Effector memory CD4-positive, alpha-beta T cell (primary cell): ENCODE results near the gene TTC24.
"Not testable (repeated sequence)": the region's sequence is repeated elsewhere in the genome, so short reads cannot be mapped to it uniquely, and the experiment has no call there.

ENCODE experiments used
- DNase-seq, 3 donors: peaks; one replicate each; pipeline ENCODE4 v3.0.0-alpha.2; 2020
- H3K27ac ChIP-seq: 2 replicates; pipeline ENCODE4 v1.7.0; 2013; ENCODE audit warnings: mild to moderate bottlenecking, low read length, moderate library complexity; ENCODE audit not compliant: insufficient read depth, poor library complexity, severe bottlenecking
- H3K27me3 ChIP-seq: replicated peaks from 2 replicates; pipeline ENCODE4 v1.7.0; 2013; ENCODE audit warnings: mild to moderate bottlenecking, low read length; ENCODE audit not compliant: insufficient read depth, control insufficient read depth, poor library complexity, severe bottlenecking
- H3K36me3 ChIP-seq: 2 replicates; pipeline ENCODE4 v1.7.0; 2013; ENCODE audit warnings: mild to moderate bottlenecking, low read length, moderate library complexity; ENCODE audit not compliant: control insufficient read depth, insufficient read depth
- H3K4me1 ChIP-seq: 2 replicates; pipeline ENCODE4 v1.7.0; 2013; ENCODE audit warnings: low read length, mild to moderate bottlenecking; ENCODE audit not compliant: control insufficient read depth, insufficient read depth, poor library complexity, severe bottlenecking
- H3K4me3 ChIP-seq: 2 replicates; pipeline ENCODE4 v1.7.0; 2013; ENCODE audit warnings: low read length, low read depth, mild to moderate bottlenecking; ENCODE audit not compliant: insufficient read depth, poor library complexity, severe bottlenecking
- H3K9me3 ChIP-seq: 2 replicates; pipeline ENCODE4 v1.7.0; 2013; ENCODE audit warnings: mild to moderate bottlenecking, low read length, moderate library complexity; ENCODE audit not compliant: control insufficient read depth

Gene TTC24

DNA sequence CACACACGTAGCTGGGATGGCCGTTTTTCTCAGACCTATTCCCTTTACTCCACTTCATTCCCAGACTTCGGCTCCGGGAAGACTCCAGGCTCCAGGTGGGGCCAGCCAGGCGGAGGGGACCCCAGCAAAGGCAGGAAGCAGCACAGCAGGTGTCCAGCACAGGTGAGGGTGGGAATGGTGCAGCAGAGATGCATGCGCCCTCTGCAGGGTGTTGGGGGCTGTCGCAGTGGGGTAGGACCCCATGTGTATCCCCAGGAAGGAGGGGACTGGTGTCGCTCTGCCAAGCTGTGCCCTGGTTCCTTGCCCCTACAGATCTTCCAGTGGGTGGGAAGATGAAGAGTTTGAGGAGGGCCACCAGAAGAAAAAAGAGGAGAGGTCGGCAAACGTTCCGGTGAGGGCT, 5.3 kb downstream of the TTC24 start:
- Histone ChIP-seq H3K4me1 (no peaks in the 10 kb centered on the region), H3K36me3 (no peaks in the 10 kb centered on the region), H3K27ac (no peak overlapping the region), H3K27me3 (no peaks in the 10 kb centered on the region), H3K4me3 (no peak overlapping the region), H3K9me3 (no peaks in the 10 kb centered on the region)
- DNase-seq, result no peak

DNA sequence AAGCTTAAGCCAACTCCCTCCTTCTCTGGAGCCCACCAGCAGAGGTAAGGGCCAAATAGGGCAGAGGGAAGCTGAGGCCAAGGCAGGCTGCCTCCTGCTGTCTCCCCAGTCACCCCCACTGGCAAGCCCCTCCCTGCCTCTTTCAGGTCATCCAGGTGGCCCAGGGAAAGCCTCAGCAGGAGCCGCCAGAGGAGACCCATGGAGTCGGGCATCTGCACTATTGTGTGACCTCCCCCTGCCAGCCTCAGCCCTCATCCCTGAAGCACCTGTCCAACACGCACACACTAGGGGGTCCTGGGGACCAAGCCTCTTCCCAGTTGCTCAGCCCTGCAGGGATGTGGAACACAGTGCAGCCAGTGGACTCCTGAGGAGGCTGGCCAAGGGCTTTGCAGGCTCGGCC, 6.8 kb downstream of the TTC24 start:
- H3K27me3 ChIP-seq, result no peaks in the 10 kb centered on the region
- no peak for DNase-seq
- no peak overlapping the region for H3K27ac ChIP-seq
- H3K36me3 ChIP-seq, result no peaks in the 10 kb centered on the region
- no peaks in the 10 kb centered on the region for H3K4me1 ChIP-seq
- no peak overlapping the region for H3K4me3 ChIP-seq
- H3K9me3 ChIP-seq, result no peaks in the 10 kb centered on the region

DNA sequence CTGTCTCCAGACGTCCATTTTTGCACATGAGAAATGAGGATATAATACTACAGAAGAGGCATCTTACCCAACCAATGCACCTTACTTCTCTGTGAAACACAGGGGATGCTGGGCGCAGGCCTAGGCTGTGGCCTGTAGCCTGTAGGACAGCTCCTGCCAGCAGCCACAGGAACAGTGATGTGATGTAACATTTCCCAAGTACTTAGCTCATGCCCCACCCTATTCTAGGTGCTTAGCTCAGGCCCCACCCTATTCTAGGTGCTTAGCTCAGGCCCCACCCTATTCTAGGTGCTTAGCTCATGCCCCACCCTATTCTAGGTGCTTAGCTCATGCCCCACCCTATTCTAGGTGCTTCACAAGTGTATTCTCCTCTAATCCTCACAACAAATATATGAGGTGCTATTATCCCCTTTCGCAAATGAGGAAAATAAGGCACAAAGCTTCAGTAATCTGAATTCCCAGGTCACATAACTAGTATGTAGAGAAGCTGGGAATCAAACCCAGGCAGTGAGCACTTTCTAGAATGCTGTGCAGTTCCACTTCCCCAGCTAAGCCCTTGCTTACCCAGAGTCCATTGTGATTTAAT, 7.5 kb downstream of the TTC24 start:
- no peak overlapping the region for H3K4me3 ChIP-seq
- H3K4me1 ChIP-seq, result peaks cover under 1% of the 10 kb centered on the region
- DNase-seq, result no peak
- no peaks in the 10 kb centered on the region for H3K36me3 ChIP-seq
- no peaks in the 10 kb centered on the region for H3K9me3 ChIP-seq
- no peak overlapping the region for H3K27ac ChIP-seq
- no peaks in the 10 kb centered on the region for H3K27me3 ChIP-seq

DNA sequence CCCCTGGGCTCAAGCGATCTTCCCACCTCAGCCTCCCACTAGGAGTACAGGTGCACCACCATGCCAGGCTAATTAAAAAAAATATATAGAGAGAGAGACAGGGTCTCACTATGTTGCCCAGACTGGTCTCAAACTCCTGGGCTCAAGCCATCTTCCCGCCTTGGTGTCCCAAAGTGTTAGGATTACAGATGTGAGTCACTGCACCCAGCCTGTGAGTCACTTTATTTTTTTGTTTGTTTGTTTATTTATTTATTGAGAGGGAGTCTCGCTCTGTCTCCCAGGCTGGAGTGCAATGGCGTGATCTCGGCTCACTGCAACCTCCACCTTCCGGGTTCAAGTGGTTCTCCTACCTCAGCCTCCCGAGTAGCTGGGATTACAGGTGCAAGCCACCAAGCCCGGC, 8.4 kb downstream of the TTC24 start:
- not testable (repeated sequence) for H3K27me3 ChIP-seq, H3K27ac ChIP-seq, H3K4me3 ChIP-seq, H3K9me3 ChIP-seq, H3K36me3 ChIP-seq, DNase-seq, H3K4me1 ChIP-seq

DNA sequence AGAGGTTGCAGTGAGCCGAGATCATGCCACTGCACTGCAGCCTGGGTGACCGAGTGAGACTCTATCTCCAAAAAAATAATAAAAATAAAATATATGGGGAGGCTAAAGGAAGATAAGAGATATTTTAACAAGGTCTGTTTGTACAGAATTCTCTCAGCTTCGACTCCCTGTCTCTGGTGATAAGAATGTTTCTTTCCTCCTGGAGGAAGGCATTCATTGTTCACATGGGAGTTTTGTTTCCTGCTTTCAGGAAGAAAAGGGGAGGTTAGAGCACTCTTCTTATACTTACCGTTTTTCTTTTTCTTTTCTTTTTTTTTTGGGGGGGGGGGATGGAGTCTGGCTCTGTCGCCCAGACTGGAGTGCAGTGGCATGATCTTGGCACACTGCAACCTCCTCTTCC, 10.0 kb downstream of the TTC24 start:
- DNase-seq, result no peak
- peaks cover 5% of the 10 kb centered on the region for H3K36me3 ChIP-seq

DNA sequence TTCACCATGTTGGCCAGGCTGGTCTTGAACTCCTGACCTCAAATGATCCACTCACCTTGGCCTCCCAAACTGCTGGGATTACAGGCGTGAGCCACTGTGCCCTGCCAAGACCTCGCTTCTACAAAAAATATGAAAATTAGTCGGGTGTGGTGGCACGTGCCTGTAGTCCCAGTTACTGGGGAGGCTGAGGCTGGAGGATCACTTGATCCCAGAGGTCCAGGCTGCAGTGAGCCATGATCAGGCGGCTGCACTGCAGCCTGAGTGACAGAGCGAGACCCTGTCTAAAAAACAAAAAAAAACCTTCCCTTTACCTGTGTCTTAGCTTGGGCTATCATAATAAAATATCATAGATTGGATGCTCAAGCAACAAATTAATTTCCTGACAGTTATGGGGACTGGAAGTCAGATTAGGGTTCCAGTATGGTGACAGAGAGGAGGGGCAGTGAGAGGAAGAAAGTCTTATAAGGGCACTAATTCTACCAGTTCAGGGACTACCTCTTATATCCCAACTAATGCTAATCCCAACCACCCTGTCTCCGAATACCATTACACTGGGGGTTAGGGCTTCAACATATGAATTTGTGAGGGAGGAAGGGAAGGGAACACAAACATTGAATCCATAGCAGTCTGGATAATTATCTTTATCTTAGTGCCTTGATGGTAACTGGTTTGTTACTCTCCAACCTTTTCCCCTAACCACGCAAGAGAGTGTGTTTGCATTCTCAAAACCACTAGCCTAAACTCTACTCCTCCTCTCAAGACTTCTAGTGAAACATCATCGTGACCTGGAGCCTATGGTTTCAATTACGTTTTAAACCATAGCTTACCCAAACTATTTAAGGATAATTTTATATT, 11.0 kb downstream of the TTC24 start:
- Histone ChIP-seq H3K9me3 (no peaks in the 10 kb centered on the region), H3K4me1 (peaks cover 6% of the 10 kb centered on the region), H3K27me3 (no peaks in the 10 kb centered on the region), H3K4me3 (no peak overlapping the region), H3K36me3 (peaks cover 13% of the 10 kb centered on the region), H3K27ac (peak overlapping the region; percentile 64)
- no peak for DNase-seq

More for the DNA sequence above, 10.0 kb downstream of the TTC24 start:
- Histone ChIP-seq H3K4me3 (no peak overlapping the region), H3K27ac (no peak overlapping the region), H3K27me3 (no peaks in the 10 kb centered on the region), H3K9me3 (no peaks in the 10 kb centered on the region), H3K4me1 (peaks cover 6% of the 10 kb centered on the region)

DNA sequence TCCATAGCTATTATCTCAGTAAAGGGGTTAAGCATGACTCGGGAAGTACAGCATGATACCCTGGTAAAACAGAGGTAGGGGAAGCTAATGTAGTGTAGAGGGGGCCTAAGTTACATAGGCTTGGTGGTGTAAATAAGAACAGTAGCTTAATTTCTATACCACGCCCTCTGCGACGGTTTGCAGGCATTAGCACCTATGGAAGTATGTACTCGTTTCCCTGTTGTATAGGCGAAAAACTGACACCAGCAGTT, 11.6 kb downstream of the TTC24 start:
- H3K4me3 ChIP-seq, result peak overlapping the region; percentile 57
- peaks cover 6% of the 10 kb centered on the region for H3K4me1 ChIP-seq
- peak overlapping the region; percentile 64 for H3K27ac ChIP-seq
- DNase-seq, result no peak
- H3K36me3 ChIP-seq, result peaks cover 19% of the 10 kb centered on the region
- H3K27me3 ChIP-seq, result no peaks in the 10 kb centered on the region
- no peaks in the 10 kb centered on the region for H3K9me3 ChIP-seq

DNA sequence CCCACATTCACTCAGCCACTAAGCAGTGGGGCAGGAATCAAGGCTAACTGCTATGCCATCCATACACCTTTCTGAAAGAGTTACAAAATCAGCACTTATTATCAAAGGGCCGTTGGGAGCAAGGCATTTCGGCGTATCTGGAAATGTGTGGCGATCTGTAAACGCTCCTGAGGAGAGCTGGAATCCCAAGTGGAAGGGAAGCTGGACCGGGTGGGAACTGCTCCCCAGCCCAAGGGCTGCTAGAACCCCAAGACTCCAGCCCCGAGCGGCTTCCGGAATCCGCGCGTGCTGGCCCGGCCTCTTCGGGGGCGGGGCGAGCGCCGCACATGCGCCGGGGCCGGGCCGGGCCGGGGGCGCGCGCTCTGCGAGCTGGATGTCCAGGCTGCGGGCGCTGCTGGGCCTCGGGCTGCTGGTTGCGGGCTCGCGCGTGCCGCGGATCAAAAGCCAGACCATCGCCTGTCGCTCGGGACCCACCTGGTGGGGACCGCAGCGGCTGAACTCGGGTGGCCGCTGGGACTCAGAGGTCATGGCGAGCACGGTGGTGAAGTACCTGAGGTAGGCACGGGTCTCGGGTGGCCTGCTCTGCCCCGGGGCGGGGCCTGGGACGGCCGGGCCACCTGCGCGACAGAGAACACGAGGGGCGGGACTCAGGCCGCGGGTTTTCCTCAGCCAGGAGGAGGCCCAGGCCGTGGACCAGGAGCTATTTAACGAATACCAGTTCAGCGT, 12.1 kb downstream of the TTC24 start, which contains the start of gene NAXE:
TSS of gene NAXE (plus strand) at position 345 of the 726 bp plus-strand sequence. CDS start at position 374, 29 bp downstream.
- H3K27ac ChIP-seq, result peak within 1 kb of the TSS; percentile 64
- no peaks in the 10 kb centered on the region for H3K27me3 ChIP-seq
- H3K4me3 ChIP-seq, result peak within 1 kb of the TSS; percentile 57
- H3K4me1 ChIP-seq, result peaks cover 6% of the 10 kb centered on the region
- H3K36me3 ChIP-seq, result peaks cover 24% of the 10 kb centered on the region
- H3K9me3 ChIP-seq, result no peaks in the 10 kb centered on the region
- DNase-seq, result peak; percentile 43 to 64 (median 55)

DNA sequence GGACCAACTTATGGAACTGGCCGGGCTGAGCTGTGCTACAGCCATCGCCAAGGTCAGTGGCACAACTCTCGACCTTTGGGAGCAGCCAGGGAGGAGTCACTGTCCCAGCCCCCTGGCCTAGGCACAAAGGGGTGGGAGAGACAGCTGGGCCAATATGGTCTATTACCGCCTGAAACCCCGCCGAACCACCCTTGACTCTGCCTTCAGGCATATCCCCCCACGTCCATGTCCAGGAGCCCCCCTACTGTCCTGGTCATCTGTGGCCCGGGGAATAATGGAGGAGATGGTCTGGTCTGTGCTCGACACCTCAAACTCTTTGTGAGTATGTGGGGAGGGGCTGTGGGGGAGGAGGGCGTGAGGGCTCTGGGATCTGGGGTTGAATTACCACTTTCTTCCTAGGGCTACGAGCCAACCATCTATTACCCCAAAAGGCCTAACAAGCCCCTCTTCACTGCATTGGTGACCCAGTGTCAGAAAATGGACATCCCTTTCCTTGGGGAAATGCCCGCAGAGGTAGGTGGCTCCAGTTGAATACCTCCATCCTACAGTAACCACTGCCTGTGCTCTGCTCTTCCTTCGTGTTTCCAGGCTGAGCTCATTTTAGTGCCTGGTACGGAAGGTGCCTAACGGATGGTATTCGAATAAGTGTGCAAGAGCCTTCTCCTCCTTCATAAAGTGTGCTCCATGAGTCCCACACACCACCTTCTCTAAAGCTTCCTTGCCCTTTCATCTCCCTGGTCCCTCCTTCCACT, 12.8 kb downstream of the TTC24 start:
- DNase-seq, result no peak
- no peaks in the 10 kb centered on the region for H3K27me3 ChIP-seq
- H3K27ac ChIP-seq, result peak overlapping the region; percentile 64
- H3K36me3 ChIP-seq, result peaks cover 31% of the 10 kb centered on the region
- H3K4me3 ChIP-seq, result peak overlapping the region; percentile 57
- H3K4me1 ChIP-seq, result peaks cover 6% of the 10 kb centered on the region
- H3K9me3 ChIP-seq, result no peaks in the 10 kb centered on the region
